A204.1 (cell line): Measurements from ENCODE around the gene SUCO.
"Not testable (repeated sequence)": the region's sequence is repeated elsewhere in the genome, so short reads cannot be mapped to it uniquely, and the experiment has no call there.

ENCODE experiments used
- FAIRE-seq: peaks from 2 replicates; lab custom pipeline; 2012; peaks lifted over from hg19 to GRCh38; lab: Jason Lieb, UNC

Gene SUCO

DNA sequence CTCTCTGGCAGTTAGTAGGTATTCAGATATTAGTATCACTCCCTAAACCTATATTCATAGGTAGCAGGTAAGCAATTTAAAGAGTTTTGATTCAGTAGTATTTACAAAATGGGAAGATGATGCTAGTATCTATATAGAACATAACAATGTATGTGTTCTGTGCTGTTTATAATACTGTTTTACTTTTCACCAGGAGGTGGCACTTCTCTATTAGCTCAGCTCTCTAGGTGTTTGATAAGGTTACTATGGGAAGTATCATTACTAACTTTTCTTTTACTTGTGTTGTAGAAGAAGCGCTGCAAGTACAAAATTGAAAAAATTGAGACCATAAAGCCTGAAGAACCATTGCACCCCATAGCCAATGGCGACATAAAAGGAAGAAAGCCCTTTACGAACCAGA, 76.6 kb downstream of the SUCO start:
- FAIRE-seq, result no peak

DNA sequence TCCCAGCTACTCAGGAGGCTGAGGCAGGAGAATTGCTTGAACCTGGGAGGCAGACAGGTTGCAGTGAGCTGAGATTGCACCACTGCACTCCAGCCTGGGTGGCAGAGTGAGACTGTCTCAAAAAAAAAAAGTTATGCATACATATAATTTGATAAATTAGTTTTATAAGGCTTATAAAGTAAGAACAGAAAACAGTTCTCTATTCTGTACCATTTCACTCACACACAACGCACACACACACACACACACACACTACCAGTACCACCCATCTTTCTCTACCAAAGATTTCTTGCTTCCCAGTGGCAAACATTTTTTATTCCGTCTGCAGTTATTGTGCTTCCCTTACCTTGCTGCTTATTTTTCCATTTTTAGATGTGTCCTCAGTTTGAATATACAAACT, 79.5 kb downstream of the SUCO start:
- no peak for FAIRE-seq

DNA sequence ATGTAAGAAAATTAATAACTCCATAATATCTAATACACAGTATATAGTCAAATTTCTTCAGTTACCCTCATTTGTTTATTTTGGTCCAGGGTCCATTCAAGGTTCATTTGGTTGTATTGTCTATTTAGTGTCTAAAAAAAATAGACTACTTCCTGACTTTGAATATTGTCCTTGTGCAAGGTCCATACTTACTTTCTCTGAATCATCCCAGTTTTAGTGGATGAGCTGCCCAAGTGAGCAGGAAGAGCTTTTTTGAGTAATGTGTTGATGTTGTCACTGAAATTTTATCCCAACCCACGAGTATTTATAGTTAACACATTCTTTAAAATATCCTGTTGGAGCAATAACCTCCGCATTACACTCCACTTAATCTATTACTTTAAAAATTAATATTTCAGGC, 80.3 kb downstream of the SUCO start:
- FAIRE-seq, result no peak

DNA sequence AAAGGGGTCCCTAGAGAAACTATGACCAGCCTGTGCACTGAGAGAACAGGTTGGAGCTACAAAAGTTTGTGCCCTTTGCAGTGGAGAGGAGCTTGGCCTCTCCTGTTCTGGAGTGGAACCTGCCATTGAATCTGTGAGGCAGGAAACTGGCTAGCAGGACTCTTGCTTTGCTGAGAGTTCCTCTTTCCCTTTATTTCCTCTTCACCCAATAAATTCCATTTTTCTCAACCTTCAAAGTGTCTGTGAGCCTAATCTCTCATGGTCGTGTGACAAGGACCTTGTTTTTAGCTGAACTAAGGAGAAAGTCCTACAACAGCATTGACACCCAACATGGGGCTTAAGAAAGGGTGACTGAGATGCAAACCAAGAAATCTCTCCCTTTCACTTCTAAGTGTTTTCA, 83.2 kb downstream of the SUCO start:
- FAIRE-seq, result no peak

DNA sequence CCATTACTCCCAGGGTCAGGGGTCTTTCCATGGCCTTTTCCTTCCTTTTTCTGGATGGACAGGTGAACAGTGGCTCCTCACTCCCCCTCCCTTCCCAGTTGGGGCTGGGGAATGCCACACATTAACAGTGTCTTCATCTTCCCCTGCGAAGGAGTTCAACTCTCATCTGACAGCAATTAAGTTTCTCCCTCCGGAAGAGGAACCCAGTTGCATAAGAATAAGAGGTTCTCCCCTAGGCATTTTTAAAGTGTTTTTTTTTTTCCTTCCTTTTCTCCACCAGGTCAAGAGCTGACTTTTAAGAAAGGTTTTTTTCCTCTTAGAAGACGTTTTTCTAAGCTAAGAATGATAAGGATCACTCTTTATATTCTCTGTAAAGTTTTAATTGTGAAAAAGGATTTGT, 83.7 kb downstream of the SUCO start:
- FAIRE-seq, result no peak

DNA sequence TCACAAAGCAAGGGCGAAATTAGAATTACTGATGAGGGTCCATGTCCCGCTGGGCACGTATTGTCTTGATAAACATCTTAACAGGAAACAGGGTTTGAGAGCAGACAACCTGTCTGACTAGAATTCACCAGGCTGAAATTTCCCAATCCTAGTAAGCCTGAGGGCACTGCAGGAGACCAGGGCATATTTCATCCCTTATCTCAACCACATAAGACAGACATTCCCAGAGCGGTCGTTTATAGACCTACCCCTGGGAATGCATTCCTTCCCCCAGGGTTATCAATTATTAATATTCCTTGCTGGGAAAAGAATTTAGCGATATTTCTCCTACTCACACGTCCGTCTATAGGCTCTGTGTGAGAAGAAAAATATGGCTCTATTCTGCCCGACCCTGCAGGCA, 87.7 kb downstream of the SUCO start:
- FAIRE-seq, result not testable (repeated sequence)

DNA sequence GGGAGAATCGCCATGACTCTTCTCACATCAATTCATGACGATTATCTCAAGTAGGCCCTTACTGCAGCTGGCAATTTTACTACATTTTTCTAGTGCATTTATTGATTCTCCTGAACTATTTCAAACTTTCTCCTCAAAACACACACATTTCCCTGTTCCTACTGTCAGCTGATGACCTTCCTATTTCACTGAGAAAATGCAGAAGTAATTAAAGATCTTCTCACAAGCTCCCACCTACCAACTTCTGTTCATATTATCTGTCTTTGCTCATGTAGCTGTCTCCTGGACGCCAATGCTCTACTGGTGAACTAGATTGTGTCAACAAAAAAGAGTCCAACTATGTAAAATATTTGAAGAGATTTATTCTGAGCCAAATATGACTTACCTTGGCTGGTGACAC, 89.6 kb downstream of the SUCO start:
- no peak for FAIRE-seq

DNA sequence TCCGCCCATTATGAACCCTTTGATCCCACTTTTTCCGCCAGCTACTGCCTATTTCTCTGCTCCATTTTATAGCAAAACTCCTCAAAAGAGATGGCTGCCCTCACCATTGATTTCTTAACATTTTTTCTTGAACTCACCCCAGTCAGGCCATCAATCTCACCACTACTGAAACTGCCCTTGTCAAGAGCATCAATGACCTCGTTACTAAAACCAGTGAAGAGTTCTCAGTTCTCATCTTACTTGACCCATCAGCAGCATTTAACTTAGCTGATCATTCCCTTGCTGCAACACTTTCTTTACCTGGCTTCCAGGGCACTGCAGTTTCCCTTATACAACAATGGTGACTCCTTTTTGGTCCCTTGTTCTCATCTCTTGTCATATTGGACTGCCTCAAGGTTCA, 90.8 kb downstream of the SUCO start:
- FAIRE-seq, result no peak

DNA sequence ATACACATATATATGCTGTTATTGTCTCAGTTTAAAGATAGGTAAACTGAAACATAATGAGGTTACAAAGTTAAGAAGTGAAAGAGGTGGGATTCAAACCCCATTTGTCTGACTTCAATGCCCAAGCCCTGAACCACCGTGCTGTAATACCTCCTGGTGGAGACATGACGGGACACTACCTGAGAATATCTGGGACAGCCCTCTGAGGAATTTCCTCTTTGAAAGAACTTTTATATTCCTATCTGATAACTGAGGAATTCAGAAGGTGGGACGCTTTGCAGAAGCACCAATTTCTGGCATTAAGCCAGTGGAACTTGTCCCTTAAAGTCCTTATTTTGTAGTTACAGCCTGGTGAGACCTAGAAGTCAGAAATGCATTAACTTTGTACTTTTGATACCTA, 93.9 kb downstream of the SUCO start:
- no peak for FAIRE-seq

DNA sequence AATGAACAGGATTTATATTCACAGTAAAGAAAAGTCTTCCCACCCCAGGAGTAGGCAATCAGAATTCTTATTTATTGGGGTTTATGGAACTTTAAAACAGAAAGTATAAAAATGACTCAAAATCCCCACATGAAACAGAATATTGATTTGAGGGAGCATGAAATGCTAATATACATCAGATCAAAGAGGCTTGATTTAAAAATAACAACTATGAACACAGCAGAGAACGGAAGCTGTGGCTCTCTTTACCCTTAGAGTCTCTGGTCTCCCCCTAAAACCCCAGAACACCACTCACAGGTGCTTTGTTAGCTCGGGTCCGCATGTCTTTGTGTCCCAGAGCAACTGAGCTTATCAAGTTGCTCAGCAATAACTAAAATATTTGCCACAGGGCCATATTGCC, 94.8 kb downstream of the SUCO start:
- FAIRE-seq, result no peak

DNA sequence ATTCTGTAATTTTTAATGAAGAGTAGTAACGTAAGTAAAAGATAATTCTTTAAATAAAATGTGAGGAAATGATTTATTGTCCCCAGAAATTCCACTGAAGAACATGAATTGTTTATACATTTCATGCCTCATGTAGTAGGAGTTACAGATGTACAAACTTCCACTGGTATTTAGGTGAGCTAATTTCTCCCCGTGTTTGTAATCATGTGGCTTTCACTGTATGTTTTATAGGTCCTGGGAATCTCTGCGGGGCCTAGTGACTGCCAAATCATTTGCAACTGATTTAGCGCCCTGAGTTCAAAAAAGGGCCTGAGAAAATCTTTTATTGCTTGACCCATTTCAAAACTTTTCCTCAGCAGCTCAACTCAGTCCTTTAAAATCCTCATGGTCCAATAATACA, 95.5 kb downstream of the SUCO start:
- no peak for FAIRE-seq

DNA sequence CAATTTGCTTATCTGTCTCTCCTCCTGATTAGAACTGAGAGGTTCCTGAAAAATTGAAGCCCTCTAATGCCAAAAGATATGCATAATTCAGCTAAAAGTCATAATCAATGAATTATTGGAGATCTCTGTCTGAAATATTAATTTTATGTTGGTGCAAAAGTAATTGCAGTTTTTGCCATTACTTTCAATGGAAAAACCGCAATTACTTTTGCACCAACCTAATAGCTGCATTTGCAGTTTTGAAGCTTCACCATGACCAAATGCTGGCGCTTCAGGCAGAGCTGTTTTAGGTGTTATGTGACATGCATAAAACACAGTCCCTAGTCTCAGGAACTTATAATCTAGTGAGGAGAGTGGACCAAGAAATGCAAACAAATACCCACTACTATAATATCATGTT, 96.2 kb downstream of the SUCO start:
- no peak for FAIRE-seq

DNA sequence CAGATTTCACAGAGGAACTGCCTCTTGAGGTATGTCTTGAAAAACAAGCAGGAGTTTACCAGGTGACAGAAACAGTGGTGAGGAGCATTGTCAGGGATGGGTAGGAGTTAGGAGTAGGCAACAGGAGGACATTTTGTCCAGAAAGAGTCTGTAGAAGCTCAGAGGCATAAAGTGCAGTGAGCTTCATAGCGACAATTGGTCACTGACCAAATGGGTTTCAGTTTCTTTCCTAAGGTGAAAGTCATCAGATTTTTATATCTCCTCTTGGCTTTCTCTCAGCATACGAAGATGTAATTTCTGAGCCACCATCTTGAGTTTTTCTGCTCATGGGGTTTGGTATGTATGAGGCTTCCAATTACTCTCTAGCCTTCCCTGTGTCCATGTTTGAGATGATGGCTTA, 96.7 kb downstream of the SUCO start:
- FAIRE-seq, result no peak

DNA sequence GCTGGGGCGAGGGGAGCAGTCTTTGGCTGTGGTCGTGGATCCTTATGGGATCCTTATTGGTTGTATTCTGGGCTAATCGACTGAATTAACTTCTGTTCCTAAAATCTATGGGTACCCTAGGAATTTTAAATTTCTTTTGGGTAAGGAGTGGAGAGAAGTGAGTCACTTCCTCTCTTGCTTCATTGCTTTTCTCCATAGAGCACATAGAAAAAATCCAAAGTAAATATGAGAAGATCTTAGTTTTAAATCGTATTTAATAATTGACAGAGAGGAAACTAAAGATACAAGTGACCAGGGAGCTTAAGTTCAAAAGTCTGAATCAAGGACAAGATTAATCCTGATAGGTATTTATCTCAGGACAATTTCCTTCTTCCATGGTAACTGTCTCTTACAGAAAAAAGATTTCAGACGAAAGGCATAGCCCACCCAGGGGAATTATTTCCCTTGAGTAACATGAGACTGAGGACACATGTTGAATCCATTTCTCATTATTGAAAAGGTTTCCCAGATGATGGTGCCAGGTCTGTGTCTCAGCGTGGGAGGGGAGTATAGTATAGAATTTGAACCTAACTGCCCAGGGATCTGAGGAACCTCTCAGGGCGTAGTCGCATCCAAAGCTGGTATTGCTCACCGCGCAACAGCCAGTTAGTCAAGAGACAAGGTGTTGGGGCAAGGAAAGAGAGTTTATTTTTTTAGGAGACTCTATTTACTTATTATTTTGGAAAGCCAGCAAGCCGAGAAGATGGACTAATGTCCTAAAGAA, 97.3 kb downstream of the SUCO start:
- no peak for FAIRE-seq

DNA sequence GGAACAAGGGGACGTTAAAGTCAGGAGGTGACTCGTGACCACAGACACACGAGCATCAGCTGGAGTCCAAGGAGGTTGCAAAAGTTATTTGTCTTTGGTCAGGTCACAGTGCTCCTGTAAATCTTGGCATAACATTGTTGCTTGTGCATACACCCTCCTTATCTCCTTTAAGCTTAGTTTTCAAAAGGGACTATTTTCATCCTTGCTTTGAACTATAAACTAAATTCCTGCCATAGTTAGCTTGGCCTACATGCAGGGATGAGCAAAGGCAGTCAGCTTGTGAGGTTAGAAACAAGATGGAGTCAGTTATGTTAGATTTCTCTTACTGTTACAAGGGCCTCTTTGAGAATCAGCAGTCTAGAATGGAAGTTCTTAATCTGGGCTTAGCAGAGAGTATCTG, 97.9 kb downstream of the SUCO start:
- FAIRE-seq, result no peak

DNA sequence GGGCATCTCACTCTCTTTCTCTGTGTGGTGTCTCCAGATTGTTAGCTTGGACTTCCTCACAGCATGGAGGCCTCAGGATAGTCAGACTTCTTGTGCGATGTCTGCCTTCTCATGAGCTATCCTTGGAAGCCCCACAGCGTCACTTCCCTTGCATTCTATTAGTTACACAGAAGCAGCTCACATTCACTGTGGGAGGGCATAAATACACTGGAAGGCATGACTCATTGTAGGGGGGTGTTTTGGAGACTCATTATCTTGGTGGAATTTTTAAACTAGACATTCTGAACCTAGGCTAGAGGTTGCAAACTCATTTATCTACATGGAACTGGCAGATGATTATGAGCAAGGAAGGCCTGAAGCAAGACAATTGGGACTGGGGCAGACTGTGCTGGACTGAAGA, 104.6 kb downstream of the SUCO start:
- FAIRE-seq, result no peak

DNA sequence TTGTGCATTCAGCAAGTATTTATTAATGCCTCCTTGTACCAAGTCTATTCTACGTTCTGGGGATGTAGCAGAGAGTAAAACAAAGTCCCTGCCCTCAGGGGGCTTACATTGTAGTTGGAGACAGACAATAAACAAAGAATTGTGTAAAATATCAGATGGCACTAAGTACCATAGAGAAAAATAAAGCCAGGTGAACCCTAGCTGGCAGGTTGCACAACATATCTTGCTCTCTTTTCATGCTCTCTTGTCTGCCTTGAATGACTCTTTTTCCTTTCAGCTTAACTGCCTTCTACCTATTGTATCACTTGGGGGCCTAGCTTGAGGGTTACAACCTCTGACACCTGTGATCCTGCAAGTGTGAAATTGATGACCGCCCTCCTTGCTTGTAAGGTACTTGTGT, 105.3 kb downstream of the SUCO start:
- no peak for FAIRE-seq

DNA sequence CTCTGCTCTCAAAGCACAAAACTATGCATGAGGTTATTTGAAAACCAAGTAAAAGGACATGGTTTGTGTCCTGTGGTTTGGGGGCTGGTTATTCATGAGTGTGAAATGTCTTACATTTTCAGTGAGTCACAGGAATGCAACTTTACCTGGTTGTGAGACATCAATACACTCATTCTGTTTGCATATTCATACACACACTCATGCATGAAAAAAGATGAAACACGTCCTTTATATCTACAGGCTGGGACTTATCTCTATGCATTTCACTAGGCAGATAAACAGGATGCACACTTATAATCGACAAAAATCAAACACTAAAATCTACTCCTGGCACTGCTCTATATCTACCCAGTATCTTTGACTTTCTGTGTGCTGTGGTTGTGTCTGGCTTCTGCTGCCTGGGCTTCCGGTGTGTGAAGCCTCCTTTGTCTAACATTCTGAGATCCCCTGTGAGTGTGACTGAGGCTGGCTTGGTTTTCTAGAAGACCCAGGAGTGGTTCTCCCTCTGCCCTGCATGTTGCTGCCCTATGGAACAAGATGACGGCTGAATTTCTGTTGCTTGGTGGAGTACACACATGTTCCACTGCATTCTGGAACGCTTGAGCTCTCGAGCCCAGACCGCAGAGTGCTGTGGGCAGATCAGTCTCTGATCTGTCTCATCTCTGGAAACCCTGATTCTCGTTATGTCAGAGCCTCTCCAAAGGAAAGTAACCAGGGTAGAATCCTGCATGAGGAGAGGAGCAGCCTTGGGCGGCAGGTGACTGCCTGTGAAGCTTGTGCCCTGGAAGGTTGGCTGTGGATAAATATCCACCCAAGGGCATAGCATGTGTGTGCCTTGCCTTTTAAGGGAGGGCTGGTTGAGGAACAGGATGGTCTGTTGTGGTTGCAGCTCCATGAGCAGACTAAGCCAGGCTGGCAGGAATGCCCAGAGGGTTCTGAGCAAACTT, 106.2 kb downstream of the SUCO start:
- no peak for FAIRE-seq

DNA sequence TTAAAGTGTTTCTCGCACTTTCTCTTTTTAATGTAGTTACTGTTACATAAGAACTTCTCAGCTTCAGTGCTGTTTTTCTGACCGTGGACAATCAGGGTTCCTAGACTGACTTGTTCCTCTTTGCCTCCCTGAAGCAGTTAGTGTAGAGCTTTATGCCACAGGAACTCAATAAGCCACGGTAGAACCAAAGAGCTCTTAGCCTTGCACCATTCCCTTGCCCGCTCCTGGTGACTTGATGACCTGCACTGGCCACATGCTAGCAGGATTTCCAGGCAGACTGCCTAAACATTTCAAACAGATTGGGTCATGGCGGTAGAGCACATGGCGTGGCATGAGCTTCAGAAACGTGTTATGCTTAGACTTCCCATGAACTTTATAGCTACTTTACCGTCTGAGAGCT, 107.2 kb downstream of the SUCO start:
- FAIRE-seq, result no peak

DNA sequence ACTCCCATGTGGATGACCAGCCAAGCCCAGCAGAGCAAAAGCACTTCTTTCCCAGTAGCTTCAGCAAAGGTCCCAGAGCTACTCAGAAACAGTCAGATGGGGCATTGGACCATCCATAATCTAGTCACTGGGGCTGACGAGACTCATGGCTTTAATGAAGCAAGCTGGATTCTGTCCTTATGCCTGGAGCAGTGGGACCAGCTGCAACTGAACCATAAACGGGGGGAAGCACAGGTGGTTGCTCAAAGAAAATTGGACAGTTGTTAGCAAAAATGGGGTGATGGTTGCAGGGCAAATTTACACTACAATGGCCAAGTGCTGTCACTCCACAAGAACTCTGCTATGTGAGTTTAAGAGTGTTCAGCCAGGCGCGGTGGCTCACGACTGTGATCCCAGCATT, 108.5 kb downstream of the SUCO start:
- no peak for FAIRE-seq

DNA sequence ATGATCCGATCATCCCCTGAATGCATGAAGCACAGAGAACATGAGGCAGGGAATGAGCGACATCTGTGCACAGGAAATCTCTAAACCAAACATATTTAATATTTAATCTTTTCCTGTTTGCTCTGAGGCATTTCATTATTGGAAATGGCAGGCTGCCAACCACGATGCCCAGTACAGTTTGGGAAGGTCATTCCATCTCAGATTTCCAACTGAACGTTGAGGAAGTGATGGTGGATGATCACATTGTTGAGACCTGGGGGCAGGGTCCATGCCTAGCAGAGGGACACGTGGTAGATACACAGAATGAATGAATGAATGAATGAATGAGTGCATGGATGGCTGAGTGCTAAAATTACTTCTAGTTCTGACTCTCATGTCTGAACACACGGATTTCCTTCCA, 110.0 kb downstream of the SUCO start:
- no peak for FAIRE-seq

DNA sequence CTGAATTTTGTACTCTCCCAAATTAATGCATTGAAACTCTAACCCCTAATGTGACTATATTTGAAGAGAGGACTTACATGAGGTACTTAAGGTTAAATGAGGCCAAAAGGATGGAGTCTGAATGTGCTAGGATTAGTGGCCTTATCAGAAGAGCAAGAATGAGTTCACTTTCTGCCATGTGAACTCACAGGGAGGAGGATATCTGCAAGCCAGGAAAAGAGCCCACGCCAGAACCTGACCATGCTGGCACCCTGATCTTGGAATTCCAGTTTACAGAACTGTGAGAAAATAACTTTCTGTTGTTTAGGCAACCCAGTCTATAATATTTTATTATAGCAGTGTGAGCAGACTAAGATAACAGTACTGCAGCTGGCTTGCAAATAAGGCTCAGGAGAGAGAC, 113.7 kb downstream of the SUCO start:
- no peak for FAIRE-seq

DNA sequence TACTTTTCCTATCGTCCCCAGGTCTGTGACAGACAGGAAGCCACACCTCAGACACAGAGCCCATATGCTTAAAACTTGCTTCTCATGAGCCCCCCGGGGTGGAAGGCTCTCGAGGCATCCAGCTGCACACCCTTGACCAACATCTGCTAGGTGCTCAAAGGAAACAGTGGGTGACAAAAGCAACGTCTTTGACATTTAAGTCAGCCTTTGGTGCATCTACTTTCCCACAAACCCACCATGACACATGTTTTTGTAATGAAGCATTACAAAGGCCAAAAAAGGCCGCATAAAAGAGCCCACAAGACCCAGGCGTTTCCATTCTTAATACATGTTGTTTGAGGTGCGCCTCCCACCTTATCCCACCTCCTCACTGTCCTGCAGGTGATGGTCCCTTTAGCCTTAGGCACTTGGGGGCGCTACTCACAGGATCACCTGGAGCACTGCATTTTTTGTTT, 114.2 kb downstream of the SUCO start:
- no peak for FAIRE-seq

DNA sequence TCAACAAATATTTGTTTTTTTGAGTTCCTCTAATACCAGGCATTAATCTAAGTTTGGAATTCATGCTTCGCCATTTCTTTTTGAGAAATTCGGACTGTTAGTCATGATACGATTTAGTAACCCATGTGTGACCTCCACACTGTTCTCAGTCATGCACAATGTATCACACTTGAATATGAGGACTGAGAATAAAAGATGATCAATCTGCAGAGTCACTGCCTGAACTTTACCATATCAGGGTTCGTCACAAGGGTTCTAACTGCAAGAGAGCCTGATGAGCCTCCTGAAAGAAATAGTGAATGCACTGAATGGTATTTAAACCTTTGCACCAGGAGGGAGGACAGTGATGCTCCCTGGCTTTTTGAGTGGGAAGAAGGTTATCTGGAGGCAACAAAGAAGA, 115.0 kb downstream of the SUCO start:
- no peak for FAIRE-seq
